Liver (tissue), 9 donors: ENCODE results near the gene MMRN1. TPM values are rescaled to one million over a fixed set of nuclear protein-coding genes. Genes with fewer than 3 reads are reported as not detected.

Experiments
- DNase-seq: peaks from one replicate; pipeline ENCODE4 v3.0.0-alpha.2; 2017; ENCODE audit warnings: low spot score
- H3K27ac ChIP-seq, 2 donors: one replicate each; pipeline ENCODE4 v1.7.0; 2013; ENCODE audit warnings: inconsistent platforms in 2 of 2, low read length in 2 of 2, control low read depth in 1 of 2, low read depth in 1 of 2, mild to moderate bottlenecking in 1 of 2
- H3K27me3 ChIP-seq, 4 donors: one replicate each; pipeline versions ENCODE4 v1.6.1 to v1.7.0; 2013; ENCODE audit warnings: low read length in 3 of 4, inconsistent platforms in 1 of 4, mild to moderate bottlenecking in 1 of 4, moderate library complexity in 1 of 4; ENCODE audit not compliant: control insufficient read depth in 4 of 4, insufficient read depth in 4 of 4
- H3K36me3 ChIP-seq, 4 donors: one replicate each; pipeline versions ENCODE4 v1.6.1 to v1.7.0; 2013; ENCODE audit warnings: low read length in 3 of 4, mild to moderate bottlenecking in 3 of 4, low read depth in 1 of 4, moderate library complexity in 1 of 4; ENCODE audit not compliant: control insufficient read depth in 4 of 4, insufficient read depth in 3 of 4
- H3K4me1 ChIP-seq, 4 donors: one replicate each; pipeline versions ENCODE4 v1.6.1 to v1.7.0; 2013; ENCODE audit warnings: low read length in 3 of 4, mild to moderate bottlenecking in 3 of 4, moderate library complexity in 1 of 4; ENCODE audit not compliant: control insufficient read depth in 4 of 4, insufficient read depth in 4 of 4
- H3K4me3 ChIP-seq, 3 donors: one replicate each; pipeline versions ENCODE4 v1.6.1 to v1.7.0; 2013; ENCODE audit warnings: low read length in 3 of 3, control low read depth in 1 of 3, low read depth in 1 of 3, mild to moderate bottlenecking in 1 of 3
- H3K9ac ChIP-seq, 2 donors: one replicate each; pipeline ENCODE4 v1.7.0; 2013; ENCODE audit warnings: low read length in 2 of 2, mild to moderate bottlenecking in 2 of 2, moderate library complexity in 2 of 2, control low read depth in 1 of 2, low read depth in 1 of 2
- H3K9me3 ChIP-seq, 4 donors: one replicate each; pipeline versions ENCODE4 v1.6.1 to v1.7.0; 2013; ENCODE audit warnings: low read length in 3 of 4; ENCODE audit not compliant: control insufficient read depth in 4 of 4
- FOXA1 ChIP-seq: IDR thresholded peaks from 2 replicates; pipeline ENCODE4 v1.6.1; 2016; ENCODE audit warnings: antibody characterized with exemption
- FOXA2 ChIP-seq: IDR thresholded peaks from 2 replicates; pipeline ENCODE4 v1.6.1; 2016; ENCODE audit warnings: antibody characterized with exemption
- GABPA ChIP-seq, 2 donors: IDR thresholded peaks in 1 of 2; conservative IDR thresholded peaks in 1 of 2; 2 replicates each; pipeline ENCODE4 v1.6.1; 2016; ENCODE audit warnings: antibody characterized with exemption in 2 of 2, mild to moderate bottlenecking in 1 of 2, moderate library complexity in 1 of 2
- HNF4A ChIP-seq, 2 donors: conservative IDR thresholded peaks; 2 replicates each; pipeline ENCODE4 v1.6.1; 2016; ENCODE audit warnings: antibody characterized with exemption in 2 of 2, mild to moderate bottlenecking in 2 of 2
- HNF4G ChIP-seq: IDR thresholded peaks from 2 replicates; pipeline ENCODE4 v1.6.1; 2016; ENCODE audit warnings: antibody characterized with exemption
- JUND ChIP-seq, 2 donors: IDR thresholded peaks; 2 replicates each; pipeline ENCODE4 v1.6.1; 2016; ENCODE audit warnings: antibody characterized with exemption in 2 of 2
- NR2F2 ChIP-seq: IDR thresholded peaks from 2 replicates; pipeline ENCODE4 v1.6.1; 2016; ENCODE audit warnings: antibody characterized with exemption
- RAD21 ChIP-seq, 2 donors: IDR thresholded peaks; 2 replicates each; pipeline ENCODE4 v1.6.1; 2016; ENCODE audit warnings: antibody characterized with exemption in 2 of 2, mild to moderate bottlenecking in 2 of 2
- RXRA ChIP-seq, 2 donors: IDR thresholded peaks; 2 replicates each; pipeline ENCODE4 v1.6.1; 2017 to 2018; ENCODE audit warnings: antibody characterized with exemption in 2 of 2, mild to moderate bottlenecking in 1 of 2
- SP1 ChIP-seq: IDR thresholded peaks from 2 replicates; pipeline ENCODE4 v1.6.1; 2018; ENCODE audit warnings: antibody characterized with exemption, mild to moderate bottlenecking
- YY1 ChIP-seq: IDR thresholded peaks from 2 replicates; pipeline ENCODE4 v1.6.1; 2016; ENCODE audit warnings: antibody characterized with exemption, mild to moderate bottlenecking
- WGBS: extraction: QIAGEN DNeasy Blood & Tissue Kit; methylation state at CpG from one replicate; pipeline ENCODE4 v1.1.7; 2013; 5-methylcytosine and 5-hydroxymethylcytosine counted together
- polyA plus RNA-seq, 2 donors: library from polyadenylated mRNA; stranded (reverse) in 1 of 2; unstranded in 1 of 2; fragments of 200-250 nt in 1 of 2; fragments of >200 nt in 1 of 2; fragmentation: Nextera tagmentation in 1 of 2; extraction: Ambion mirVana in 1 of 2; gene quantifications; one replicate each; pipeline versions ENCODE4 v1.2.1 to v1.2.3, GENCODE V29; 2013 to 2015
- total RNA-seq, 2 donors: library from RNA; depleted of rRNA; stranded (reverse); fragments of >200 nt; gene quantifications; one replicate each; pipeline ENCODE4 v1.2.3, GENCODE V29; 2014
- TF ChIP-seq, protein P1 (sequence below): fragments of 150-350 bp; IDR thresholded peaks from 2 replicates; pipeline ENCODE4 v1.5.1; 2017; ENCODE audit warnings: improper control_type of control experiment, low read depth, low read length; ENCODE audit not compliant: missing input control
- TF ChIP-seq, protein P2 (sequence below): IDR thresholded peaks from 2 replicates; pipeline ENCODE4 v1.6.1; 2016; ENCODE audit warnings: antibody characterized with exemption
- TF ChIP-seq, protein P3 (sequence below): IDR thresholded peaks from 2 replicates; pipeline ENCODE4 v1.6.1; 2016; ENCODE audit warnings: antibody characterized with exemption, mild to moderate bottlenecking
- TF ChIP-seq, protein P4 (sequence below): IDR thresholded peaks from 2 replicates; pipeline ENCODE4 v1.6.1; 2016; ENCODE audit warnings: antibody characterized with exemption
- donor health status: healthy.
- donor health status: healthy.
- donor health status: healthy.
- donor health status: healthy.
- donor health status: healthy.

MMRN1 gene
- total and polyA plus RNA-seq, 4 donors = 4.4 to 15.6 (median 10.2) TPM

DNA sequence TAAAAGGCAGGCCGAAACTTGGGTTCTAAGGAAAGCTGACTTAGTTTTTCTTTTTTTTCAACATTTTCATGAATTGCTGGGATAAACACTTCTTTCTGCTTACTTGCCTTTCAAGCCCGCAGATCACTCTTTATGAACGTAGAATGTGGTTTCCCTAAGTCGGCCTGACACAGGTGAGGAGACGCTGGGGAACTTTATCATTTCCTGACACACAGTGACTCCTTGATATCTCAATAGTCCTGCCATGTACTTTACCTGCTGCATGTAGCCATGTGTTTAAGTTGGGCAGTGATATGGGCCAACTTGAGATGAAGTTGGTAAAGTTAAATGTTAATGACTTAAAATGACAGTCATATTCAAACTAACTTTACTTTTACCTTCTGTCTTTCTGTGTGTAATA is 31.1 kb upstream of the MMRN1 start (continued):
- TF ChIP-seq FOXA1 = no peak
- no peak for TF ChIP-seq NR2F2

DNA sequence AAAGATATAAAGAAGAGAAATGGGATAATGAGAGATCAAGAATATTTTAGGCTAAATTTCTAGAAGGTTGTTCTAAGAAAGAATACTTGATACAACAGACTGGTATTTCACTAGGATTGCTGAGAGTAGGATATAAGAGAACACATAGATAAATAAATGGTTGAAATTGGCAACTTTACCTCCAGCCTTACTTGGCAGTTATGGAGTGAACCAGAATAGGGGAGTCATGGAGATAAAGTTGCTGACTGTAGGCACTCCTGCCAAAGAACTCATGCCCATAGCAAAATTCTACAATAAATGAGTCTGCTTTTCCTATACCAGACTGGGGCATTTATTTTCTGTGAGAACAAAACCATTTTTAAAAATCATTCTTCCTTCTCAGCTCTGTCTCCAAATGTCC is 26.4 kb upstream of the MMRN1 start:
- TF ChIP-seq HNF4G (no peak), YY1 (no peak), RXRA (IDR thresholded peaks at IDR 0.05) (no peak)
- no peaks in the 10 kb centered on the region for H3K9me3 ChIP-seq
- no peaks in the 10 kb centered on the region for H3K27me3 ChIP-seq

DNA sequence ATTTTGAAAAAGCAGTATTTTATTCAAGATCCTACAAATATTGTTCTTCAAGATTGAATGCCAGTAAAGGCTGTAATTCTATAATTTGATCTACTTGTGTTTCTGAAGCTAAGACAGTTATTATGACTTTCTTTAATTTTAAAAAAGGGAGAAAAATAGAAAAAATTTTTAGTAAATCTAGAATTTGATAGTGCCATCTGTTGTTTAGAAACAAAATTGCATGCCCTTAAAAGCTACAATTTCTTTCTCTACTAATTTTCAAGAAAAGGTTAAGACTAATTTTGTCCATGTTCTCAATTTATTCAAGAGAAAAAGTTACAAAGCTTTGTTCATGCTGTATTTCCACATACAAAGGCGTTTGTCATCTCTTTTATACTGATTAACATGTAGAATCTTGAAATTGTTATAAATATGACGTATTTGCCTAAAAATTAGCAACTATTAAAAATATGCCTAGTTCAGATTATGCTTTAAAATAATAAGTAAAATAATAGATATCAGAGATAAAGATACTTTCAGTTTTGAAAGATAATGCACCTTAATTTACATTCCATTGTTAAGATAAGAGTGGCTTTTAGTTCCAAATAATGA is 25.6 kb upstream of the MMRN1 start:
- Histone ChIP-seq H3K27me3 (no peaks in the 10 kb centered on the region), H3K27ac (no peak overlapping the region), H3K9me3 (no peaks in the 10 kb centered on the region), H3K4me3 (no peak overlapping the region), H3K4me1 (no peaks in the 10 kb centered on the region), H3K36me3 (no peaks in the 10 kb centered on the region), H3K9ac (no peak overlapping the region)
- no peak for DNase-seq
- WGBS = 45% methylated on average over 2 of the region's 2 CpGs
- TF ChIP-seq, protein P1, sequence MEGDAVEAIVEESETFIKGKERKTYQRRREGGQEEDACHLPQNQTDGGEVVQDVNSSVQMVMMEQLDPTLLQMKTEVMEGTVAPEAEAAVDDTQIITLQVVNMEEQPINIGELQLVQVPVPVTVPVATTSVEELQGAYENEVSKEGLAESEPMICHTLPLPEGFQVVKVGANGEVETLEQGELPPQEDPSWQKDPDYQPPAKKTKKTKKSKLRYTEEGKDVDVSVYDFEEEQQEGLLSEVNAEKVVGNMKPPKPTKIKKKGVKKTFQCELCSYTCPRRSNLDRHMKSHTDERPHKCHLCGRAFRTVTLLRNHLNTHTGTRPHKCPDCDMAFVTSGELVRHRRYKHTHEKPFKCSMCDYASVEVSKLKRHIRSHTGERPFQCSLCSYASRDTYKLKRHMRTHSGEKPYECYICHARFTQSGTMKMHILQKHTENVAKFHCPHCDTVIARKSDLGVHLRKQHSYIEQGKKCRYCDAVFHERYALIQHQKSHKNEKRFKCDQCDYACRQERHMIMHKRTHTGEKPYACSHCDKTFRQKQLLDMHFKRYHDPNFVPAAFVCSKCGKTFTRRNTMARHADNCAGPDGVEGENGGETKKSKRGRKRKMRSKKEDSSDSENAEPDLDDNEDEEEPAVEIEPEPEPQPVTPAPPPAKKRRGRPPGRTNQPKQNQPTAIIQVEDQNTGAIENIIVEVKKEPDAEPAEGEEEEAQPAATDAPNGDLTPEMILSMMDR = peak; percentile 22
- TF ChIP-seq, protein P2, sequence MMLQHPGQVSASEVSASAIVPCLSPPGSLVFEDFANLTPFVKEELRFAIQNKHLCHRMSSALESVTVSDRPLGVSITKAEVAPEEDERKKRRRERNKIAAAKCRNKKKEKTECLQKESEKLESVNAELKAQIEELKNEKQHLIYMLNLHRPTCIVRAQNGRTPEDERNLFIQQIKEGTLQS = no peak
- TF ChIP-seq YY1 = no peak
- peak; percentile 27 to 37 for TF ChIP-seq RAD21 (IDR thresholded peaks at IDR 0.05)
- no peak for TF ChIP-seq FOXA2
- TF ChIP-seq, protein P3, sequence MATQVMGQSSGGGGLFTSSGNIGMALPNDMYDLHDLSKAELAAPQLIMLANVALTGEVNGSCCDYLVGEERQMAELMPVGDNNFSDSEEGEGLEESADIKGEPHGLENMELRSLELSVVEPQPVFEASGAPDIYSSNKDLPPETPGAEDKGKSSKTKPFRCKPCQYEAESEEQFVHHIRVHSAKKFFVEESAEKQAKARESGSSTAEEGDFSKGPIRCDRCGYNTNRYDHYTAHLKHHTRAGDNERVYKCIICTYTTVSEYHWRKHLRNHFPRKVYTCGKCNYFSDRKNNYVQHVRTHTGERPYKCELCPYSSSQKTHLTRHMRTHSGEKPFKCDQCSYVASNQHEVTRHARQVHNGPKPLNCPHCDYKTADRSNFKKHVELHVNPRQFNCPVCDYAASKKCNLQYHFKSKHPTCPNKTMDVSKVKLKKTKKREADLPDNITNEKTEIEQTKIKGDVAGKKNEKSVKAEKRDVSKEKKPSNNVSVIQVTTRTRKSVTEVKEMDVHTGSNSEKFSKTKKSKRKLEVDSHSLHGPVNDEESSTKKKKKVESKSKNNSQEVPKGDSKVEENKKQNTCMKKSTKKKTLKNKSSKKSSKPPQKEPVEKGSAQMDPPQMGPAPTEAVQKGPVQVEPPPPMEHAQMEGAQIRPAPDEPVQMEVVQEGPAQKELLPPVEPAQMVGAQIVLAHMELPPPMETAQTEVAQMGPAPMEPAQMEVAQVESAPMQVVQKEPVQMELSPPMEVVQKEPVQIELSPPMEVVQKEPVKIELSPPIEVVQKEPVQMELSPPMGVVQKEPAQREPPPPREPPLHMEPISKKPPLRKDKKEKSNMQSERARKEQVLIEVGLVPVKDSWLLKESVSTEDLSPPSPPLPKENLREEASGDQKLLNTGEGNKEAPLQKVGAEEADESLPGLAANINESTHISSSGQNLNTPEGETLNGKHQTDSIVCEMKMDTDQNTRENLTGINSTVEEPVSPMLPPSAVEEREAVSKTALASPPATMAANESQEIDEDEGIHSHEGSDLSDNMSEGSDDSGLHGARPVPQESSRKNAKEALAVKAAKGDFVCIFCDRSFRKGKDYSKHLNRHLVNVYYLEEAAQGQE = no peak

More for the DNA sequence above, 26.4 kb upstream of the MMRN1 start:
- no peak overlapping the region for H3K9ac ChIP-seq
- no peaks in the 10 kb centered on the region for H3K36me3 ChIP-seq
- H3K4me1 ChIP-seq = no peaks in the 10 kb centered on the region
- no peak overlapping the region for H3K4me3 ChIP-seq
- no peak for DNase-seq
- H3K27ac ChIP-seq = no peak overlapping the region

DNA sequence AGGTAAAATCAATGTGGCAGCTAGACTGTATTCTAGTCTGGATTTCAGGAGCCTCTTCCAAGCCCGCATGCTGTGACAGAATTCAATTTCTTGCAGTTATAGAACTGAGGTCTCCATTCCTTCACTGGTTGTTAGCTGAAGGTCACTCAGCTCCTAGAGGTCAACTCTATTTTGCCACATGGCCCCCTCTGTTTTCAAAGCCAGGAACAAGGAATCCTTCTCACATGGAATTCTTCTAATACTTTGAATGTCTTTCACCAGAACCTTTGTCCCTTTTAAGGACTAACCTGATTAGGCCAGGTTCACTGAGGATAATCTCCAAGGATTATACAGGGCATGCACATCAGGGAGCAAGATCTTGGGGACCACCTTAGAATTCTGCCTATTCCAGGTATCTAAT is 23.4 kb upstream of the MMRN1 start:
- Histone ChIP-seq H3K27ac (no peak overlapping the region), H3K4me3 (no peak overlapping the region), H3K27me3 (no peaks in the 10 kb centered on the region), H3K9me3 (no peaks in the 10 kb centered on the region), H3K4me1 (no peaks in the 10 kb centered on the region), H3K36me3 (no peaks in the 10 kb centered on the region), H3K9ac (no peak overlapping the region)
- no peak for DNase-seq
- 90% methylated on average over 1 of the region's 1 CpG for WGBS
- TF ChIP-seq JUND (IDR thresholded peaks at IDR 0.05) (no peak), RAD21 (IDR thresholded peaks at IDR 0.05) (no peak), SP1 (no peak), HNF4A (conservative IDR thresholded peaks at IDR 0.05) (no peak), NR2F2 (no peak), RXRA (IDR thresholded peaks at IDR 0.05) (no peak), GABPA (IDR thresholded peaks at IDR 0.05 in 1 of 2, conservative IDR thresholded peaks at IDR 0.05 in 1 of 2) (no peak), FOXA2 (no peak)
- TF ChIP-seq, protein P1 = no peak
- TF ChIP-seq, protein P2 = no peak
- TF ChIP-seq, protein P4, sequence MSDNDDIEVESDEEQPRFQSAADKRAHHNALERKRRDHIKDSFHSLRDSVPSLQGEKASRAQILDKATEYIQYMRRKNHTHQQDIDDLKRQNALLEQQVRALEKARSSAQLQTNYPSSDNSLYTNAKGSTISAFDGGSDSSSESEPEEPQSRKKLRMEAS = no peak
